GM23248 (cell line): Measurements from ENCODE around the gene OR1N2.

ENCODE experiments used
- EZH2 ChIP-seq: fragments of 200-600 bp; sonication (generic); IDR thresholded peaks from 2 replicates; pipeline ENCODE4 v1.6.1; 2018; ENCODE audit warnings: antibody characterized with exemption, mild to moderate bottlenecking; ENCODE audit not compliant: insufficient read depth, poor library complexity, severe bottlenecking
- EZH2phosphoT487 ChIP-seq: fragments of 200-600 bp; sonication (generic); IDR thresholded peaks from 2 replicates; pipeline ENCODE4 v1.6.1; 2018; ENCODE audit warnings: antibody characterized with exemption, moderate library complexity, mild to moderate bottlenecking, low read depth; ENCODE audit not compliant: insufficient read depth

DNA sequence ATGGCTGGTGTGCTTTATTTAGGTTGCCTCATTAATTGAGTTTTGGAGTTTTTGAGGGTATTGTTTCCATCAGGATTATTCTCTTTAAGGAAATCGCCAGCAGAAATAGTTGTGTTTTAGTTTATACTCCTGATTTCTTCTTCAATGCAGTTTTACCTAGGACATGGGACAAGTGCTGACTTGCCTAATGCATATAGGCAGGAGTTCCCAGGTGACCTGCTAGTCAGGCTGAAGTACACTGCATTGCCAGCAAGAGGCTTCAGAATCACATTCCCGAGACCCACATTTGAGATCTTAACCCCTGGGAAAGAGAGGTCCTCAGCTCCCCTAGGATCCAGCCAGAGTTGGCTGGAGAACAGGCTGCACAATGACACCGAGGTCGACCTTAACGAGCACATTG lies 1.5 kb upstream of the OR1N2 start:
- TF ChIP-seq EZH2phosphoT487 (no peak), EZH2 (no peak)
